ENCODE results near the gene MTUS2.

GRCh38 chr13:29170436-29171082 is 350.4 kb downstream of the MTUS2 start:
- no peak for TF ChIP-seq TAF1 (IDR thresholded peaks at IDR 0.05; ENCODE audit: low read depth, low read length)
- TF ChIP-seq POLR2A (IDR thresholded peaks at IDR 0.05; ENCODE audit: low read depth, low read length) = no peak
- TF ChIP-seq POLR2AphosphoS5 (IDR thresholded peaks at IDR 0.05; ENCODE audit: low read depth, low read length) = no peak
- no peak for TF ChIP-seq SPI1 (IDR thresholded peaks at IDR 0.05; ENCODE audit: low read depth, low read length)
- TF ChIP-seq POU2F2 (IDR thresholded peaks at IDR 0.05; ENCODE audit: low read depth, low read length) = no peak
